GM19468 (cell line): Measurements from ENCODE around the gene TXNDC8.
A peak's percentile ranks its signal among the peaks of the same experiment; 100 is the strongest.
"Not testable (repeated sequence)": the region's sequence is repeated elsewhere in the genome, so short reads cannot be mapped to it uniquely, and the experiment has no call there.

Experiments used
- ATAC-seq: cut with Tn5 transposase; IDR thresholded peaks from one replicate; pipeline ENCODE4 v1.9.1; 2021; ENCODE audit warnings: mild to moderate bottlenecking, moderate library complexity, moderate number of reproducible peaks; ENCODE audit not compliant: unreplicated experiment; ENCODE audit errors: extremely low read depth

TXNDC8 gene

GRCh38 chr9:110337727-110338126, at the start of gene TXNDC8:
TXNDC8 (minus strand) TSS chr9:110337863.
- no peak for ATAC-seq

GRCh38 chr9:110383491-110383890, 45.8 kb upstream of the TXNDC8 start:
- no peak for ATAC-seq

- ATAC-seq, result no peak
Measured at GRCh38 chr9:110382731-110383130, 45.1 kb upstream of the TXNDC8 start.

GRCh38 chr9:110371411-110372007, 33.8 kb upstream of the TXNDC8 start:
- ATAC-seq, result no peak

- no peak for ATAC-seq
Measured at GRCh38 chr9:110370315-110370714, 32.7 kb upstream of the TXNDC8 start.

- ATAC-seq, result no peak
Measured at GRCh38 chr9:110364451-110364850, 26.8 kb upstream of the TXNDC8 start.

- ATAC-seq, result not testable (repeated sequence)
Measured at GRCh38 chr9:110358992-110359391, 21.3 kb upstream of the TXNDC8 start.

- ATAC-seq, result no peak
Measured at GRCh38 chr9:110357505-110357904, 19.8 kb upstream of the TXNDC8 start.

- no peak for ATAC-seq
Measured at GRCh38 chr9:110356639-110357395, 19.2 kb upstream of the TXNDC8 start.

GRCh38 chr9:110355911-110356310, 18.2 kb upstream of the TXNDC8 start:
- no peak for ATAC-seq

GRCh38 chr9:110351009-110351467, 13.4 kb upstream of the TXNDC8 start:
- no peak for ATAC-seq

GRCh38 chr9:110346325-110346724, 8.7 kb upstream of the TXNDC8 start:
- ATAC-seq, result no peak

- ATAC-seq, result no peak
Measured at GRCh38 chr9:110344821-110345220, 7.2 kb upstream of the TXNDC8 start.

- ATAC-seq, result no peak
Measured at GRCh38 chr9:110343551-110343950, 5.9 kb upstream of the TXNDC8 start.

- ATAC-seq, result no peak
Measured at GRCh38 chr9:110340306-110340705, 2.6 kb upstream of the TXNDC8 start.

- ATAC-seq, result no peak
Measured at GRCh38 chr9:110338143-110338542, 480 bp upstream of the TXNDC8 start.

- ATAC-seq, result no peak
Measured at GRCh38 chr9:110336363-110336762, 1.3 kb downstream of the TXNDC8 start.

GRCh38 chr9:110334871-110335270, 2.8 kb downstream of the TXNDC8 start:
- ATAC-seq, result no peak

GRCh38 chr9:110334183-110334582, 3.5 kb downstream of the TXNDC8 start:
- peak; percentile 71 for ATAC-seq

GRCh38 chr9:110332766-110333165, 4.9 kb downstream of the TXNDC8 start:
- ATAC-seq, result no peak

GRCh38 chr9:110330484-110331105, 7.1 kb downstream of the TXNDC8 start:
- ATAC-seq, result no peak
